Stimulated activated CD8-positive, alpha-beta memory T cell treated with anti-CD3 and anti-CD28 coated beads, Interleukin-15, amount 100 ng/mL, for 24 hours (primary cell): ENCODE results near the gene LRP1.

Source experiments
- DNase-seq: peaks from one replicate; pipeline ENCODE4 v3.0.0-alpha.2; 2020; ENCODE audit warnings: low read depth

The LRP1 gene

DNA sequence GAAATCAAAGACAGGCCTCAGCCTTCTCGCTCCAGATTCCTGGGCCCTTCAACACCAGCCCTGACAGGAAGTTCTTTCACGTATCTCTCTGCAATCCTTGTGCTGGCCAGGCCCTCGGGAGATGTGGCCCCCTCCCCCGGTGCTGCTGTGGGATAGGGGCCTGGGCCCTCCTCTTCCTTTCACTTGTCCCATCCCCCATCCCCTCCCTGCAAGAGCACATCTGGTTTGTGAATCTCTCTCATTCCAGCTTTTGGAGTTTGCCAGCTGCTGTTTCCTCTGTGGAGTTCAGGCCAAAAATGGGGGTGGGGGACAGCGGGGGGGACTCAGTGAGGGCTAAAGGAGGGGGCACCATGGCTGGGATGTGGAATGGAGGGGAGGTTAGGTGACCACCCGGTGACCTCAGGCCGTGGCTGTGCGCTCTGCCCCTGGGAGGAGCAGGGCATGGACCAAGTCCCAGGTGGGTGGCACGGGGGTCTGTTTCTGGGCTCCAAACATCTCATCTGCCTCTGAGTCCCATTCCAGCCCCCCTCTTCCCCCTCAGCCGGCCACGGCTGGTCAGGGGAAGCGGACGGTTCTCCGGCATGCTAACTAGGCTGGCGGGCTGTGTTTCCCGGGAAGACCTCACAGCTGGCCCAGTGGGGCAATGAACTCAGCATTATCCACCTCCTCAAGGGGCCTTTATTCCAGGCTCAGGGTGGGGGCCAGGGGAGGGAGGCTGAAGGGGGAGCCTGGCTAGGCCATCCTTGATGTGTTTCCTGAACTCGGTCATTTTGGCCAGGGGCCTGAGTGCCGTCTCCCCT lies 7.4 kb downstream of the LRP1 start:
- DNase-seq: no peak

DNA sequence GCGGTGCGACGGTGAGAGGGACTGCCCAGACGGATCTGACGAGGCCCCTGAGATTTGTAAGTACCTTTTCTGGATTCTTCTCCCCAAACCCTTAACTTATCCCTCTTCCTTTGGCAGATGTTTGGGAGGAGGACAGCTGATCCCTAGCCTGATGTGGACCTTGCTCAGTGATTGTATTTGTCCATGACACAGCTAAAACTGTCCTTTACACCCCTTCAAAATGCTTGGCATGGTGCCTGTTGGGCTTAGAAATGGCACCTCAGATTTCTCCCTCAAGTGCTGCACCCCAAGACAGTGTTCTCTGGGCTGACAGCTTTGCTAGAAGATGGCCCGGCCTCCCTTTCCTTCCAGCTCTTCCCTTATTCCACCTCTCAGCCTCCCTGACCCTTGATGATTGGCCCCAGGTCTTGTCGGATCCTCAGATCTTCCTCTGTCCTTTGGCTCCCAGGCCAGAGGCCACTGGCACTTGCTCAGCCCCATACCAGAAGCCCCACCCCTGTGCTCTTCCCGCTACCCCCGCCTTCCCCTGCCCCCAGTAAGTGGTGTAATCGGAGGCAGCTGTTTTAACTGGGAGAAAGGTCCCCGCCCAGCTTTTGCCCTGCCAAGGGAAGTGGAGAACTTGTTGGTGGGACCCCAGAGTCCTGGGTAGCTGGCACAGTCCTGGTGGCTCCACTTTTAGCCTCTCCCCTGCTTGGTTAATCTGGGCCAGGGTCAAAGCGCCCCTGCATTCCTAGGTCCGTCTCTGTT lies 10.4 kb downstream of the LRP1 start:
- DNase-seq: no peak

GRCh38 chr12:57139796-57140649 lies 11.7 kb downstream of the LRP1 start:
- no peak for DNase-seq

DNA sequence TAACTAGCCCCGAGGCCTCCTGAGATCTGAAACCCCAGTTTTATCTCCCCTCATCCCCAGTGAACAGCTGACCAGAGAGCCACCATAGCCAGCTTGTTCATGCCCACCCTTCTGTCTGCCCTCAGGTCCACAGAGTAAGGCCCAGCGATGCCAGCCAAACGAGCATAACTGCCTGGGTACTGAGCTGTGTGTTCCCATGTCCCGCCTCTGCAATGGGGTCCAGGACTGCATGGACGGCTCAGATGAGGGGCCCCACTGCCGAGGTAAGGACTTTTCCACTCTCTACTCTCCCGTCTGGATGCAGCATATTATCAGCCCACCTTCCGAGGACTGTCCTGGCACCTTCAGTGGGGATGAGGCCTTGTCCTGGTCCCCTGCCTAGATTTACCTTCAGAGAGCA lies 13.0 kb downstream of the LRP1 start:
- DNase-seq: no peak

DNA sequence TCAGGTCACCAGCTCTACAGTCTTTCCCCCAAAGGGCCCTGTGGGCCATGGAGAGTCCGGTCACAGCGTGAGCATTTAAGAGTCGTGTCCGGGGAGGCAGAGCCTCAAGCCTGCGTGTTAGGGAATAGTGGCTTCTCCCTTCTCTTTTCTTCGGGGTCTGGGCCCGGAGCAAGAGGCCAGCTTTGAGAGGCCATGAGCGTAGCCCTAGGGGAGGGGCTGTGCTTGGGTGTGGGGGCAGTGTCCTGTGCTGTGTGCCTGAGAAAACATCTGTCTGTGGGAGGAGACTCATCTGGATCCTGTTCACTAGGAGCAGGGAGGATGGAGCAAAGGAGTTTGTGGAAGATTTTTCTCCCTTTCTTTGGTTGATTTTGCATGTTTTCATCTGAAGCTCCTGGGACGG lies 13.8 kb downstream of the LRP1 start:
- no peak for DNase-seq

GRCh38 chr12:57142727-57143126 lies 14.4 kb downstream of the LRP1 start:
- DNase-seq: no peak

DNA sequence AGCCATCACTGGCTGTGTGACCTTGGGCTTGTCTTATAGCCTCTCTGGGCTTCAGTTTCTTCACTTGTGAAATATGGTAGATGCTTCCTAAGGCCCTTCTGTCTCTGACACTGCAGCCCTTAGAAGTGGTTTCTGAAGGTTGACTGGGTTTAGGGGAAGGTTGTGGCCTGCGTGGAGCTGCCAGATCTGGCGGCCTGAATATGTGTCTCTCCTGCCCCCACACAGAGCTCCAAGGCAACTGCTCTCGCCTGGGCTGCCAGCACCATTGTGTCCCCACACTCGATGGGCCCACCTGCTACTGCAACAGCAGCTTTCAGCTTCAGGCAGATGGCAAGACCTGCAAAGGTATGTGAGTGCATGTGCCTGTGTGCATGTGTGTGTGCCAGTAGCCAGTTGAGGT lies 15.2 kb downstream of the LRP1 start:
- DNase-seq: no peak

DNA sequence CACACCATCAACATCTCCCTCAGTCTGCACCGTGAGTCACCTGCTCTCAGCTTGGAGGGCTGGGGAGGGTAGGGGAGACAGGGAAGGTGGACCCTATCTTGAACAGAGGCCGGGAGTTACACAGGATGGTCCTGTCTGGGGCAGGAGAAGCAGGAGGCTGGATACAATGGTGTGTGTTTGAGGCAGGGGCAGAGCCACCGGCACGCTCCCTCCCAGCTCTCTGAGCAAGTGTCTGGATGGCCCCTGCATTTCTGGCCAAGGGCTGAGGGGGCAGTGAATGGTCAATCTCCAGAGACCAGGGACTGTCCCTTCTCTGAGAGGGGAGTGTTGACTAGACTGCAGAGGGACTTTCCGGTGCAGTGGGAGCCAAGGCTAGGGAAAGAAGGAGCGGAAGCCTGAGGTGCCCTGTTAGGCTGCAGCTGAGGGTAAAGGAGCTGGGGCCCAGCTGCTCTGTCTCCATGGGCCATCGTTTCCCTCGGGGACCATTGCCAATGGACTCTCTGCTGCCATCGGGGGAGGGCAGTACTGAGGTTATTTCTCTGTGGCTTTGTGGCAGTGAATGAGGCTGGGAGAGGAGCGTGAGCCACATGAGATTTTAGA lies 17.3 kb downstream of the LRP1 start:
- DNase-seq: no peak

DNA sequence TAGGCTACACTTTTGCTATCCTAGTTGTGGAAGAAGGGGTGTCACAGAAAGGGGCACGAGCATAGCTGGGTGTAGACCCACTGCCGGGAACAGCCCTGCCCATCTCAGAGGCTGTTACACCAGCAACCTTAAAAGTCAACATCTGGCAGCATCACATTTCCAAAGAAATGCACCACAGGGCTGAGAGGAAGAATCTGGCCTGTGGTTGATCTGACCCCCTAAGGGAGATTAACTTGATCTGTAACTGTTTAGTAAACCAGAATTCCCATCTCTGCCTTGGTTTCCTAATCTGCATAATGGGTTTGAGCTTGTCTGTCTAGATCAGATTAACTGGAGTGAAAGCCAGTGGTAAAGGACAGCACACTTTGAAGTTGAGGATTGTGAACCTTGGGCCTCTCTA lies 17.8 kb downstream of the LRP1 start:
- no peak for DNase-seq

GRCh38 chr12:57146961-57147944 lies 19.0 kb downstream of the LRP1 start, which contains the start of gene LRP1-AS:
LRP1-AS (minus strand) TSS chr12:57147619.
- DNase-seq: no peak

DNA sequence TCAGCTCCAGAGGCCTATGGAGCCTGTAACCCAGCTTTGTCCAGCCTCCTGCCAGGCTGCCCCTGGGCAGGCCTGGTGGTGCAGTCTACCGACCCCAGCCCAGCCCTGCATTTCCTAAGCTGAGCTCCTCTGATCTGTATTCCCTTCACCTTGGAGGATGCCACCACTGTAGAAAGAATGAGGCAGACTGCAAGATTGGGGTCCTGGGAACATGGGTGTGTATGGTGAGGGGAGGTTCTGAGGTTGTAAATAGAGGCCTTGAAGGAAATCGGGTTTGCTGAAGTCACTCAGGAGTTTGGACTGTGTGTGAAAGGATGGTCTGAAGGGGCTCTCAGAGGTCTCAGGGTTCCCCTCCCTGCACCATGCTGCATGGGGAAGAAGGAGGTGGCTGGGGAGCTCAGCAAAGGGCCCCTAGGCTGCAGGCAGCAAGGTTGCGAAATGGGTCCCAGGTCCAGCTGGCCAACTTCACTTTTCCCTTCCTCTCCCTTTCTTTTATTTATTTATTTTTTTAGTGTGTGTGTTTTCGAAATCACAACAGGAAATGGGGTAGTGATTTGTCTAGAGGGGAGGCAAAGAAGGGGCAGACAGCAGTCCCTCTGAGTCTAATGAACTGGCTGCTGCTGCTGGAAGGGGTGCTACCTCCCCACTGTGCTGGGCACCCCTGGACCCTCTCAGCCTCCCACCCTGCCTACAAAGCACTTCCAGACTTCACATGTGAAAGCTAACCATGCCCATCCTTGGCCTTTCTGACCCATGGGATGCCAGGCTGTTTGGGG lies 20.4 kb downstream of the LRP1 start:
- no peak for DNase-seq

- DNase-seq: no peak
Measured at GRCh38 chr12:57149245-57149900, 21.1 kb downstream of the LRP1 start.

DNA sequence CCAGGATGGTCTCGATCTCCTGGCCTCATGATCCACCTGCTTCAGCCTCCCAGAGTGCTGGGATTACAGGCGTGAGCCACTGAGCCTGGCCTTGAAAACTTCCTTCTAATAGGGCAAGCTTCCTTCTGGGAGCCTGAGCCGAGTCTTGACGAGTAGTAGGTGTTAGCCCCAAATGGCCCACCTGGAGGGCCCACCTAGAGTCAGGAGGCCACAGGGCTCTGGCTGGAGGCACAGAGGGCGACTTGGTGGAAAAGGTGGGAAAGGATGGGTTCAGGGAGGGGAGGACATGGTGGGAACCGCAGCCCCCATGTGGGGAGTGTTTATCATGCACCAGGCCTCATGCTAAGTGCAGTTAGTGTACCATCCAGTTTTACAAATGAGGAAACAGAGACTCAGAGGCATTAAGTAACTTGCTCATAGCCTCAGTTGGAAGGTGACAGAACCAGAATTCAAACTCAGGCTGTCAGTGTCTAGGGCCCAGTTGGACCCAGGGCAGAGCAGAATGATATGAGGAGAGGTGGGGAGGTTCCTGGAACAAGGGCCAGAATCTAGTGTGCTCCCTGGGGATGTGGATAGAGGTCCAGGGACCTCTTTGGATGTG lies 22.2 kb downstream of the LRP1 start:
- no peak for DNase-seq

- no peak for DNase-seq
Measured at GRCh38 chr12:57151741-57152630, 23.7 kb downstream of the LRP1 start.

- no peak for DNase-seq
Measured at GRCh38 chr12:57152639-57153038, 24.4 kb downstream of the LRP1 start.

DNA sequence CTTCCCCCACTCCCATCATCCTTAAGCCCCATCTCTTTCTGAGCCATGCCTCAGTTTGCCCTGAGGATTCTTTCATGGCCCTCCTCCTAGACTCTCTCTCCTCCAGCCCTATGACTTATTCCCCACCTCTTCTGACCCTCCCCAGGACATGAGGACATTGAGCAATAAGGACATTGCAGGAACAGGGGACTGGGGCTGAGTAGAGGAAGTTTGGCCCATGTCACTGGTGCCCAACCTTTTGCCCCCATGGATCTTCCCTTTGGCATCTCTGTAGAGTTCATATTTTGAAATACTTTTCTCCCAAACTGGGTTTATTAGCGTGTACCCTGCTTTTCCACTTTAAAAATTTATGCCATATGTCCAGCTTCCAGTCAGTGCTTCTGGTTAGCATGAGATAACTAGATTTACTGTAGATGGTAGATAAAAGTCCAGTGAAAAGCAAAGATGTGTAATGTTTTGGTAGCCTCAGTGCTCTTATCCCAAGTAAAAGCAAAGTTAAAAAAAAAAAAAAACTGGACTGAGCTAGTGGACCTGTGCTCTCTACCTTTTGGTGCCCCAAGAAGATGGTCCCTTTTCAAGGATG lies 25.2 kb downstream of the LRP1 start:
- DNase-seq: no peak

- no peak for DNase-seq
Measured at GRCh38 chr12:57154076-57154475, 25.8 kb downstream of the LRP1 start.
